ENCODE measurements around the gene MED20.

- TF ChIP-seq CTCF (optimal IDR thresholded peaks at IDR 0.05 in 1 of 3, IDR thresholded peaks at IDR 0.05 in 1 of 3, conservative IDR thresholded peaks at IDR 0.05 in 1 of 3; ENCODE audit: extremely low read depth in 1 of 3, insufficient read depth in 2 of 3, low read length in 3 of 3) = no peak
- TF ChIP-seq EZH2 (IDR thresholded peaks at IDR 0.05; ENCODE audit: low read length) = no peak
Observed at GRCh38 chr6:41859356-41859755, 61.6 kb downstream of the MED20 start.
